ENCODE results near the gene CBFB. TPM values are rescaled to one million over a fixed set of nuclear protein-coding genes. Genes with fewer than 3 reads are reported as not detected.

The CBFB gene
- total and polyA plus RNA-seq, 2 of the 13 experiments (the other 11 are each of a cell fraction or from before 2014, with no cell fraction given): 22.1 to 70.8 TPM

DNA sequence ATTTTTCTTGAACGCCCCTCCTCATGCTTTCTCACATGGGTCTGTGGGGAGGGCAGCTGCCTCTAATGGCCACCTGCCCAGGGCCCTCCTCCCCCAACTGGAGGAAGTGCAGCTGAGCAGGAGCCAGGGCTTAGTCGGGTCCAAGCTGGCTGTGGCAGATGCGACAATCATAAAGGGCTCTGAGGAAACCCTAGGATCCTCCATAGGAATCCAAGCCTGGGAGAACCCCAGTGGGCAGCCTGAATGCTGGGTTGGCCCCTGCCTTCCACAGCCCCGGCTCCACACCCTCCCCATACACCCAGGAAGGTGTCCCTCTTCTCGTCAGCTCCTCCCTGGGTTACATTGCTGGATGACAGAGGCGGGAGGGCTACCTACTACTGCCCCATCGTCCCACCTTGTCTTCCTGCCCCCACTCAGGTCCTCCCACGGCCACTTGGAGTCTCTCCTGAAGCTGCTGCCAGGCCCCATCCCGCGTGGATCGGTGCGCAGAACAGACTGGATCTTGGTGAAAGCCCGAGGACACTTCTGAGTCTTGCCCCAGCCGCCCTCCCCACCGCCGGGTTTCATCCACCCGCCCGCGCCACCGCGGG lies 15.6 kb upstream of the CBFB start (continued):
- TF ChIP-seq ZC3H13 (CRISPR knock-in tag; IDR thresholded peaks at IDR 0.05) (peak; percentile 17; the same call in 1 of the 2 replicates), NFE2L1 (CRISPR knock-in tag; IDR thresholded peaks at IDR 0.05; ENCODE audit: borderline replicate concordance) (0 out of 2 replicates have a peak, but pooled peaks have one; percentile 57), SMYD3 (CRISPR knock-in tag; IDR thresholded peaks at IDR 0.05) (0 out of 2 replicates have a peak, but pooled peaks have one; percentile 64), ZNF451 (CRISPR knock-in tag; IDR thresholded peaks at IDR 0.05) (no peak), EHMT2 (IDR thresholded peaks at IDR 0.05; ENCODE audit: borderline replicate concordance, low read depth, low read length) (no peak), THYN1 (CRISPR knock-in tag; IDR thresholded peaks at IDR 0.05; ENCODE audit: borderline replicate concordance, low read depth) (0 out of 2 replicates have a peak, but pooled peaks have one; percentile 43), DPF2 (CRISPR knock-in tag; IDR thresholded peaks at IDR 0.05; ENCODE audit: borderline replicate concordance, low read depth) (no peak), JUN (CRISPR knock-in tag; IDR thresholded peaks at IDR 0.05) (no peak), DNMT1 (CRISPR knock-in tag; IDR thresholded peaks at IDR 0.05) (no peak), LCORL (IDR thresholded peaks at IDR 0.05) (no peak), LCORL (CRISPR knock-in tag; IDR thresholded peaks at IDR 0.05) (0 out of 2 replicates have a peak, but pooled peaks have one; percentile 6), CEBPG (CRISPR knock-in tag; IDR thresholded peaks at IDR 0.05) (no peak), ZNF572 (CRISPR knock-in tag; IDR thresholded peaks at IDR 0.05) (0 out of 2 replicates have a peak, but pooled peaks have one; percentile 68), GATAD2A (CRISPR knock-in tag; IDR thresholded peaks at IDR 0.05) (no peak)
- TF ChIP-seq, protein P1, sequence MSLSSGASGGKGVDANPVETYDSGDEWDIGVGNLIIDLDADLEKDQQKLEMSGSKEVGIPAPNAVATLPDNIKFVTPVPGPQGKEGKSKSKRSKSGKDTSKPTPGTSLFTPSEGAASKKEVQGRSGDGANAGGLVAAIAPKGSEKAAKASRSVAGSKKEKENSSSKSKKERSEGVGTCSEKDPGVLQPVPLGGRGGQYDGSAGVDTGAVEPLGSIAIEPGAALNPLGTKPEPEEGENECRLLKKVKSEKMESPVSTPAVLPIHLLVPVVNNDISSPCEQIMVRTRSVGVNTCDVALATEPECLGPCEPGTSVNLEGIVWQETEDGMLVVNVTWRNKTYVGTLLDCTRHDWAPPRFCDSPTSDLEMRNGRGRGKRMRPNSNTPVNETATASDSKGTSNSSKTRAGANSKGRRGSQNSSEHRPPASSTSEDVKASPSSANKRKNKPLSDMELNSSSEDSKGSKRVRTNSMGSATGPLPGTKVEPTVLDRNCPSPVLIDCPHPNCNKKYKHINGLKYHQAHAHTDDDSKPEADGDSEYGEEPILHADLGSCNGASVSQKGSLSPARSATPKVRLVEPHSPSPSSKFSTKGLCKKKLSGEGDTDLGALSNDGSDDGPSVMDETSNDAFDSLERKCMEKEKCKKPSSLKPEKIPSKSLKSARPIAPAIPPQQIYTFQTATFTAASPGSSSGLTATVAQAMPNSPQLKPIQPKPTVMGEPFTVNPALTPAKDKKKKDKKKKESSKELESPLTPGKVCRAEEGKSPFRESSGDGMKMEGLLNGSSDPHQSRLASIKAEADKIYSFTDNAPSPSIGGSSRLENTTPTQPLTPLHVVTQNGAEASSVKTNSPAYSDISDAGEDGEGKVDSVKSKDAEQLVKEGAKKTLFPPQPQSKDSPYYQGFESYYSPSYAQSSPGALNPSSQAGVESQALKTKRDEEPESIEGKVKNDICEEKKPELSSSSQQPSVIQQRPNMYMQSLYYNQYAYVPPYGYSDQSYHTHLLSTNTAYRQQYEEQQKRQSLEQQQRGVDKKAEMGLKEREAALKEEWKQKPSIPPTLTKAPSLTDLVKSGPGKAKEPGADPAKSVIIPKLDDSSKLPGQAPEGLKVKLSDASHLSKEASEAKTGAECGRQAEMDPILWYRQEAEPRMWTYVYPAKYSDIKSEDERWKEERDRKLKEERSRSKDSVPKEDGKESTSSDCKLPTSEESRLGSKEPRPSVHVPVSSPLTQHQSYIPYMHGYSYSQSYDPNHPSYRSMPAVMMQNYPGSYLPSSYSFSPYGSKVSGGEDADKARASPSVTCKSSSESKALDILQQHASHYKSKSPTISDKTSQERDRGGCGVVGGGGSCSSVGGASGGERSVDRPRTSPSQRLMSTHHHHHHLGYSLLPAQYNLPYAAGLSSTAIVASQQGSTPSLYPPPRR (CRISPR knock-in tag; IDR thresholded peaks at IDR 0.05; ENCODE audit: borderline replicate concordance): 0 out of 2 replicates have a peak, but pooled peaks have one; percentile 28
- TF ChIP-seq, protein P2, sequence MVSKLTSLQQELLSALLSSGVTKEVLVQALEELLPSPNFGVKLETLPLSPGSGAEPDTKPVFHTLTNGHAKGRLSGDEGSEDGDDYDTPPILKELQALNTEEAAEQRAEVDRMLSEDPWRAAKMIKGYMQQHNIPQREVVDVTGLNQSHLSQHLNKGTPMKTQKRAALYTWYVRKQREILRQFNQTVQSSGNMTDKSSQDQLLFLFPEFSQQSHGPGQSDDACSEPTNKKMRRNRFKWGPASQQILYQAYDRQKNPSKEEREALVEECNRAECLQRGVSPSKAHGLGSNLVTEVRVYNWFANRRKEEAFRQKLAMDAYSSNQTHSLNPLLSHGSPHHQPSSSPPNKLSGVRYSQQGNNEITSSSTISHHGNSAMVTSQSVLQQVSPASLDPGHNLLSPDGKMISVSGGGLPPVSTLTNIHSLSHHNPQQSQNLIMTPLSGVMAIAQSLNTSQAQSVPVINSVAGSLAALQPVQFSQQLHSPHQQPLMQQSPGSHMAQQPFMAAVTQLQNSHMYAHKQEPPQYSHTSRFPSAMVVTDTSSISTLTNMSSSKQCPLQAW (CRISPR knock-in tag; IDR thresholded peaks at IDR 0.05): peak; percentile 44; the same call in 1 of the 2 replicates
- TF ChIP-seq, protein P3, sequence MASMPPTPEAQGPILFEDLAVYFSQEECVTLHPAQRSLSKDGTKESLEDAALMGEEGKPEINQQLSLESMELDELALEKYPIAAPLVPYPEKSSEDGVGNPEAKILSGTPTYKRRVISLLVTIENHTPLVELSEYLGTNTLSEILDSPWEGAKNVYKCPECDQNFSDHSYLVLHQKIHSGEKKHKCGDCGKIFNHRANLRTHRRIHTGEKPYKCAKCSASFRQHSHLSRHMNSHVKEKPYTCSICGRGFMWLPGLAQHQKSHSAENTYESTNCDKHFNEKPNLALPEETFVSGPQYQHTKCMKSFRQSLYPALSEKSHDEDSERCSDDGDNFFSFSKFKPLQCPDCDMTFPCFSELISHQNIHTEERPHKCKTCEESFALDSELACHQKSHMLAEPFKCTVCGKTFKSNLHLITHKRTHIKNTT (CRISPR knock-in tag; IDR thresholded peaks at IDR 0.05): no peak
- TF ChIP-seq, protein P4, sequence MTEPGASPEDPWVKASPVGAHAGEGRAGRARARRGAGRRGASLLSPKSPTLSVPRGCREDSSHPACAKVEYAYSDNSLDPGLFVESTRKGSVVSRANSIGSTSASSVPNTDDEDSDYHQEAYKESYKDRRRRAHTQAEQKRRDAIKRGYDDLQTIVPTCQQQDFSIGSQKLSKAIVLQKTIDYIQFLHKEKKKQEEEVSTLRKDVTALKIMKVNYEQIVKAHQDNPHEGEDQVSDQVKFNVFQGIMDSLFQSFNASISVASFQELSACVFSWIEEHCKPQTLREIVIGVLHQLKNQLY (CRISPR knock-in tag; IDR thresholded peaks at IDR 0.05): no peak
- TF ChIP-seq, protein P5, sequence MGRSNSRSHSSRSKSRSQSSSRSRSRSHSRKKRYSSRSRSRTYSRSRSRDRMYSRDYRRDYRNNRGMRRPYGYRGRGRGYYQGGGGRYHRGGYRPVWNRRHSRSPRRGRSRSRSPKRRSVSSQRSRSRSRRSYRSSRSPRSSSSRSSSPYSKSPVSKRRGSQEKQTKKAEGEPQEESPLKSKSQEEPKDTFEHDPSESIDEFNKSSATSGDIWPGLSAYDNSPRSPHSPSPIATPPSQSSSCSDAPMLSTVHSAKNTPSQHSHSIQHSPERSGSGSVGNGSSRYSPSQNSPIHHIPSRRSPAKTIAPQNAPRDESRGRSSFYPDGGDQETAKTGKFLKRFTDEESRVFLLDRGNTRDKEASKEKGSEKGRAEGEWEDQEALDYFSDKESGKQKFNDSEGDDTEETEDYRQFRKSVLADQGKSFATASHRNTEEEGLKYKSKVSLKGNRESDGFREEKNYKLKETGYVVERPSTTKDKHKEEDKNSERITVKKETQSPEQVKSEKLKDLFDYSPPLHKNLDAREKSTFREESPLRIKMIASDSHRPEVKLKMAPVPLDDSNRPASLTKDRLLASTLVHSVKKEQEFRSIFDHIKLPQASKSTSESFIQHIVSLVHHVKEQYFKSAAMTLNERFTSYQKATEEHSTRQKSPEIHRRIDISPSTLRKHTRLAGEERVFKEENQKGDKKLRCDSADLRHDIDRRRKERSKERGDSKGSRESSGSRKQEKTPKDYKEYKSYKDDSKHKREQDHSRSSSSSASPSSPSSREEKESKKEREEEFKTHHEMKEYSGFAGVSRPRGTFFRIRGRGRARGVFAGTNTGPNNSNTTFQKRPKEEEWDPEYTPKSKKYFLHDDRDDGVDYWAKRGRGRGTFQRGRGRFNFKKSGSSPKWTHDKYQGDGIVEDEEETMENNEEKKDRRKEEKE (IDR thresholded peaks at IDR 0.05): no peak
